Right lobe of liver (tissue), 4 donors: ENCODE results near the gene GCSAML.

Source experiments
- CTCF ChIP-seq, 4 donors: fragments of 200-600 bp in 3 of 4; fragments of 450-650 bp in 1 of 4; IDR thresholded peaks; one replicate each; pipeline versions ENCODE4 v1.5.1 to v1.8.0; 2016 to 2022; ENCODE audit warnings: antibody characterized with exemption in 4 of 4, mild to moderate bottlenecking in 2 of 4
- POLR2A ChIP-seq: fragments of 450-650 bp; IDR thresholded peaks from one replicate; pipeline ENCODE4 v1.6.1; 2017; ENCODE audit warnings: antibody characterized with exemption, mild to moderate bottlenecking
- donor health status: DM: no; HTN: no; CAD: no.
- donor health status: DM: no; HTN: no; CAD: no.
- donor health status: DM: no; HTN: yes; CAD: no.

GRCh38 chr1:247535402-247535801 lies 13.5 kb upstream of the GCSAML start:
- TF ChIP-seq CTCF (IDR thresholded peaks at IDR 0.05) (no peak), POLR2A (no peak)
